HG03039 (cell line): ENCODE results near the gene PRKAG2.

Source experiments
- ATAC-seq: cut with Tn5 transposase; IDR thresholded peaks from one replicate; pipeline ENCODE4 v1.9.1; 2021; ENCODE audit warnings: mild to moderate bottlenecking, moderate library complexity; ENCODE audit not compliant: unreplicated experiment

Gene PRKAG2

DNA sequence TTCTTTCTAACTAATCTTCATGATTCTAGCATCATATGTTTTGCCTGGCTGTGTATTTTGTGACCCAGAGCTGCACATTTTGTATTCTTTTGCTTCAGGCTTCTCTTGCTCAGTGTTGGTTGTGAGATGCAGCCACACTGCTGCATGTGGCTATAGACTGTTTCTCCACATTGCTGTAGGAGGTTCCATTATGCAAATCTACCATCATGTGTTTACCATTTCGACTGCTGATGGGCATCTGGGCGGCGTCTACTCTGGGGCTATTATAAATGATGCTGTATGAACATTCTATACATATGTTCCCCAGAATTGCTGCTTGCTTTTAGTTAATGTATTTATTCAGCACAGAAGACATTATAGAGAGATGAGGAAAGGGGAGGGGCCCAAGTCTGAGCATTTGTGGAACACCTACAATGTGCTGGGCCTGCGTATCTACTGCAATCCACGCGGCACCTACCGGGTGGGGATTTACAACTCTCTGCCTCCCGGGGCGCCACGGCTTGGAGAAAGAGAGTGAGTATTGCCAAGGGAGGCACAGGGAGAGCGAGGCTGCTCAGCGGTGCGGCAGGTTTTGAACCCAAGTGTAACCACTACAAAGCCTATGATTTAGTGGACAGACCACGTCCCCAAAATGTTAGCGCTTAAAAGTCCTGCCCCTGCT lies 172.5 kb downstream of the PRKAG2 start:
- ATAC-seq, result no peak

DNA sequence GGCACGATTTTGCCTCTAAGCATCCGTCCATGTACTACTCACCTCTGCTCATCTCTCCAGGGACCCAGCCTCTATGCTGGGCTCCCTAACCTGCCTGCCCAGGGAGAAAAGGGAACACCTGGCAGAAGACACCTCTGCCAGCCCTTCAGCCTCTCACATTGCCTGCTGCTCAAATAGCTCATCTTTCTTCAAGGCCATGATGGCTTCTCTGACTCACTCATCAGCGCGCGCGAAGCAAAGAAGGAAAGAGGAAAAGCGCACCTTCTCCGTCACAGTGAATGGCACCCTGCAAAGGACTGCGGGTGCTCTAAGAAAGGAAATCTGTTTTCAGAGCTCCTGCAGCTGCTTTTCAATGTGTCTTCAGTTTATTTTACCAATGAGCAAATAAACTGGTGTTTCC lies 174.0 kb downstream of the PRKAG2 start:
- ATAC-seq, result no peak

- ATAC-seq, result no peak
Measured at GRCh38 chr7:151700586-151701165, 176.2 kb downstream of the PRKAG2 start.

- no peak for ATAC-seq
Measured at GRCh38 chr7:151699928-151700319, 177.0 kb downstream of the PRKAG2 start.

GRCh38 chr7:151699147-151699927 lies 177.6 kb downstream of the PRKAG2 start:
- no peak for ATAC-seq

DNA sequence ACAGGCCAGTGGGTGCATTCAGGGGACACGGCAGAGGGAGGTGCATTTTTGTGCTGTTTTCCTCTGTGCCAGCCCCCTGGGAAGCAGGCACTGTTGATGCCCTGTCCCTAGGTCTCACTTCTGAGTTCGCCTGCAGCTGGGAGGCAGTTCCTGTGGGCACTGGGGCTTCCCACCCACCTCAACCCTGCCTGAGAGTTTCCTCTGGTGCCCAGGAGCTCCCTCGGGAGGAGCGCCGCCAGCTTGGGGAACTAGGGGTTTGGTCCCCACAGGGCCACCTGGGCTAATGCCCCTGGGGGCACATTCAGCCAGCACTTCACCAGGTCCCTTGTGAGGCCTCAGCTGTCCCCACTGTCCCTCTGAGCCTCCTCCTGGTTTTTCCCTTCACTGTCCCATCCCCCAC lies 179.0 kb downstream of the PRKAG2 start:
- no peak for ATAC-seq

DNA sequence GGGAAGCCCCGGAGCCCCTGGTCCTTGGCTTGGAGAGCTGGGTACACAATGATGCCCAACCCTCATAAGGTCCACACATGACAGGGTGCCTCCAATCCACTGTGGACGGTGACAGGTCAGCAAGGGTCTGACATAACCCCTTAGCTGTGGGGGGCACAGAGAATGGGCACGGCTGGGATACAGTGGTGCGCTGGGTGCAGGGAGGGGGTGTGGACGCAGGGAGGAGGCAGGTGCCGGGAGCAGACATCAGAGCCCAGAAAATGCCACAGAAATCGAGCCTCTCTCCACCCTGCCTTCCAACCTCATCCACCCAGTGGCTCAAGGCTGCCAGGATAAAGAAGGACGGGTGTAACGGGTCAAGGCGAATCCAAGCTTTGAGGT lies 179.4 kb downstream of the PRKAG2 start:
- ATAC-seq, result no peak

- ATAC-seq, result no peak
Measured at GRCh38 chr7:151696721-151697514, 180.0 kb downstream of the PRKAG2 start.

- ATAC-seq, result no peak
Measured at GRCh38 chr7:151695951-151696541, 180.9 kb downstream of the PRKAG2 start.

DNA sequence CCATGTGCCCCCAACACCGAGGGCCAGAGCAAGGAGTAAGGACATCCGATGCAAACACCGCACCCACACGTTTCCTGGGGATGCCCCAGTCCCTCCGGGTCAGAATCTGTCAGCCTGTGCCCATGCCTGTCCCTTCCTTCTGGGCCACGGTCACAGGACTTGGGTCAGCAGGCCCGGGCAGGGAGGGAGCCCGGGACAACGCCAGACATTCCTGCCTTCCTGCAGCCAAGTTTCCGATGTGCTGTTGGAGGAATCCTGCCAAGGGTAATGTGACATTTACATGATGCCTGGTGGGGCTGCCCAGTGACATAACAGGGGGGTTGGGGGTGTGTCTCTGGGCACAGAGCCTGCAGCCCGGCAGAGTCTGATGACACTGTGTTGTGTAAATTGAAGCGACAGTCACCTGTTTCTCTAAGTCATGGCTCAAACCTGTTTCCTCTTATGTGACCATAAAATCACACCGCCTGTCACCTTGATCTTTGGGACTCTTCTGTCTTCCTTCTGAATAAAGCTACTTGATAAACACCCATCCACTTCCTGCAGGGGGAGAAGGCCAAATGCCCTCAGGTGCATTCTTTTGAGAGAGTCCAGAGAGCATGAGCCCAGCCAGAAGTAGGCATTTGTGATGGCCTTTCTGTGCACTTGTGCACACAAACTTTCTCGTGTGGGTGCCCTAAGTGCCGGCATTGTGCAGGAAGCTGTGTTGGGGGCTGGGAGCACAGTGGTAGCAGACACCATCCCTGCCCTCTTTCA lies 181.9 kb downstream of the PRKAG2 start:
- no peak for ATAC-seq

GRCh38 chr7:151694441-151694827 lies 182.5 kb downstream of the PRKAG2 start:
- no peak for ATAC-seq

GRCh38 chr7:151693140-151693539 lies 183.8 kb downstream of the PRKAG2 start:
- no peak for ATAC-seq

GRCh38 chr7:151692721-151693120 lies 184.2 kb downstream of the PRKAG2 start:
- no peak for ATAC-seq

DNA sequence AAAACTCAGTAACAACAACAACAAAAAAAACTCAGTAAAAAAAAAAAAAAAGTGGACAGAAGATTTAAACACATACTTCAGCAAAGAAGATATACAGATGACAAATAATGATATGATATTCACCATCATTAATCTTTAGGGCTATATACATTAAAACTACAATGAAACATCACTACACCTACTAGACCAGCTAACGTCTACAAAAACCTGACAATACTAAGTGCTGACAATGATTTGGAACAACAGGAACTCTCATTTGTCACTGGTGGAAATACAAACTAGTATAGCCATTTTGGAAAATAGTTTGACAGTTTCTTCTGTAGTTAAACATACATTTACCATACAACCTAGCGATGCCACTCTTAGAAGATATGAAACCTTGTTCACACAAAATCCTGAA lies 185.5 kb downstream of the PRKAG2 start:
- no peak for ATAC-seq

GRCh38 chr7:151690606-151691005 lies 186.3 kb downstream of the PRKAG2 start:
- no peak for ATAC-seq

DNA sequence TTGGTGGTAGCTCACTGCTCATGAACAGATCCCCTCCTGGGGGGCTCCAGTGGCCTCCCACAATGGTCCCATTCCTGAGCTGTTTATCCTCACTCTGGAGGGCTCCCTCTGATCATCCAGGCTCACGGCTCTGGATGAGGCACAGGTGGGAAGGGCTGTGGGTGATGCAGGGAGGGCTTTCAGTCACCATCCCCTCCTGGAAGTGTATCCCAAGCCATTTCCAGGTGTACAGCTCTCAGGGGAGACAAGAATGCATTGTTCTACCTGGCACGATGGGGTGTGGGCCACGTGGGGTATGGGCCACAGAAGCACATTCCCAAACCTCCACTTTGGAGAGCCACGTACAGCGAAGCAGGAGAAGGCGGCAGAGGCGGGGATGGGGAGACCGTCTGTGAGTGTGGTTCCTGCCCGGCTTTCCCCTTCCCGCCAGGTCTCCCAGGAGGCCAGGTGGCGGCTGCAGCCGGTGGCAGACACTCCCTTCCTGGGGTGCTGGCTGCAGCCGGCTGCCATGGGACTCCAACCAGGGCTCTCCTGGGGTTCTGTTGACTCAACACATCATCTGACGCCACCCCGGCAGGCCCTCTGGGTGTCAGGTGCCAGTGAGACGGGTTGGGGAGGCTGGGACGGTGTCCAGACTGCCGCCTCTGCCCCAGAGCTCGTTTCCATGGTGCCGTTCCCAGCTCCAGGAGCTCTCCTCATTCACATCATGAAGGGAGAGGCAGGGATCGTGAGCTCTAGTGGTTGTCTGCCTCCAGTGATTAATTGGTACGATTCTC lies 187.5 kb downstream of the PRKAG2 start:
- no peak for ATAC-seq

DNA sequence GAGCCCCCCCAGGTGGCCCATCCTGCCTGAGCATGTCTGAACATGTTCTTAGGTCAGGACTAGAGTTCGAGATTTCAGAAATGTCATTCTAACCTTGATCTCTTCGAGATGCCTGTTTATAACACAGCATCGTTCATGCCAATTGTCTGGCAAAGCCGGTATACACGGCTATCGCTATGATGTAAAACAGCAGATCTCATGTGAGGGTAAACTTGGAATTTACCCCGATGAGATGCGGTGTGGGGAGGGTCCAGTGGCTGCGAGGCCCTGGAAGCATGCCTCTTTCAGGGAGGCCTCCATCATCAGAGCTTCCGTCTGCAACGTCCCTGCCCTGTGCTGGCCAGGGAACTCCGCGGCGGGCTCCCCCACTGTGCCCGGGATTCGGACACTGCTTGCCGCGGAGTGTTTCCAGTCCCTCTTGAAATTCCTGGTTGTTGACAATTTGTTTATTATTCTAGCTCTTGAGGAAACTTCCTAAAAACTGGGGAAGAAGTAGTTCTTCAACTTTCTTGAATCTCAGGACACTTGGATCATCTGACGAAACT lies 188.6 kb downstream of the PRKAG2 start:
- no peak for ATAC-seq

DNA sequence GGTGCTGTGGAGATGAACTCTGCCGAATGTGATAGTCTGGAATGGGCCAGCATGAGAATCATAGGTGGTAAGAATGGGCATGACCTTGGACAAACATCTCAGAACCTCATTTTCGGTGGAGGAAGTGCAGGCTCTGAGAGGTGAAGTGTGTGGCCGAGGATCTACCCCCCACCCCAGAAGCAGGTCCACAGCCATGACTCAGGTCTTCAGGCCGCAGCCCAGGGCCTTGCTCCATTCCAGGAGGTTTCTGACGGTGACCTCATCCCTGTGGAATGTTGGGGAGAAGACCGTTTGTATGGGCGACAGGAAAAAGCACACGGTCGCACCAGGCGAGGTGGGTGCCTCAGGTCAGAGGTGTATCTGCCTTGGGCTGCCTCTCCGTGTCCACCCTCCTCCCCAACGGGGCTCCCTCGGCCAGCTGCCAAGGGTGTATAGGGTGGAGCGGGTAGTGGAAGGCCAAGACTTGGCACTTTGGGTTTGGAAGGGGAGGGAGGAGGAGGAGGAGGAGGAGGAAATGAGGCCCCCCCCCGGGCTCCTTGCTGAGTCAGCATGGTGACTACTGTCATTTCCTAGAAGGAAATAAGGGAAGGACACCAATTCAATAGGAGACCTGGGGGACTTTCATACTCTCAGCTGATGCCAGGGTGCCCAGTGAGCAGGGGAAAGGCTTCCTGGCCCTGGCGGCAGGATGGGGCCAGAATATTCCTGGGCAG lies 189.2 kb downstream of the PRKAG2 start:
- no peak for ATAC-seq

GRCh38 chr7:151686826-151687225 lies 190.1 kb downstream of the PRKAG2 start:
- no peak for ATAC-seq
